ENCODE measurements around the gene SLC6A19.

Gene SLC6A19

GRCh38 chr5:1180841-1181271, 20.5 kb upstream of the SLC6A19 start:
- no peaks in the 10 kb centered on the region for H3K36me3 ChIP-seq
- no peak overlapping the region for H3K27ac ChIP-seq
- TF ChIP-seq CTCF (IDR thresholded peaks at IDR 0.05; ENCODE audit: low read depth, low read length) = no peak
- no peak for DNase-seq
- H3K4me3 ChIP-seq (ENCODE audit: low read depth, low read length) = no peak overlapping the region
- H3K9me3 ChIP-seq (ENCODE audit: severe bottlenecking) = no peaks in the 10 kb centered on the region
- no peaks in the 10 kb centered on the region for H3K27me3 ChIP-seq (ENCODE audit: insufficient read depth, low read depth, severe bottlenecking)

GRCh38 chr5:1181451-1182359, 19.7 kb upstream of the SLC6A19 start:
- no peak for TF ChIP-seq CTCF (IDR thresholded peaks at IDR 0.05; ENCODE audit: low read depth, low read length)
- H3K4me3 ChIP-seq (ENCODE audit: low read depth, low read length) = no peak overlapping the region
- no peaks in the 10 kb centered on the region for H3K36me3 ChIP-seq
- H3K27me3 ChIP-seq (ENCODE audit: insufficient read depth, low read depth, severe bottlenecking) = no peaks in the 10 kb centered on the region
- H3K9me3 ChIP-seq (ENCODE audit: severe bottlenecking) = no peaks in the 10 kb centered on the region
- no peak for DNase-seq
- H3K27ac ChIP-seq = no peak overlapping the region; the same call in 1 of the 2 replicates

- H3K9me3 ChIP-seq (ENCODE audit: severe bottlenecking) = no peaks in the 10 kb centered on the region
- no peaks in the 10 kb centered on the region for H3K27me3 ChIP-seq (ENCODE audit: insufficient read depth, low read depth, severe bottlenecking)
- no peak for TF ChIP-seq CTCF (IDR thresholded peaks at IDR 0.05; ENCODE audit: low read depth, low read length)
- DNase-seq = no peak
- H3K36me3 ChIP-seq = no peaks in the 10 kb centered on the region
- no peak overlapping the region for H3K27ac ChIP-seq
- H3K4me3 ChIP-seq (ENCODE audit: low read depth, low read length) = no peak overlapping the region
Observed at GRCh38 chr5:1182360-1182632, 19.1 kb upstream of the SLC6A19 start.

- H3K27ac ChIP-seq = no peak overlapping the region
- no peaks in the 10 kb centered on the region for H3K36me3 ChIP-seq
- no peak for TF ChIP-seq CTCF (IDR thresholded peaks at IDR 0.05; ENCODE audit: low read depth, low read length)
- H3K4me3 ChIP-seq (ENCODE audit: low read depth, low read length) = no peak overlapping the region
- H3K27me3 ChIP-seq (ENCODE audit: insufficient read depth, low read depth, severe bottlenecking) = no peaks in the 10 kb centered on the region
- DNase-seq = no peak
- H3K9me3 ChIP-seq (ENCODE audit: severe bottlenecking) = no peaks in the 10 kb centered on the region
Observed at GRCh38 chr5:1182633-1183423, 18.6 kb upstream of the SLC6A19 start.

GRCh38 chr5:1183424-1184162, 17.8 kb upstream of the SLC6A19 start:
- no peak for TF ChIP-seq CTCF (IDR thresholded peaks at IDR 0.05; ENCODE audit: low read depth, low read length)

More at GRCh38 chr5:1183424-1184162, 17.8 kb upstream of the SLC6A19 start:
- DNase-seq = no peak
- no peaks in the 10 kb centered on the region for H3K36me3 ChIP-seq
- no peak overlapping the region for H3K27ac ChIP-seq
- H3K27me3 ChIP-seq (ENCODE audit: insufficient read depth, low read depth, severe bottlenecking) = no peaks in the 10 kb centered on the region
- H3K4me3 ChIP-seq (ENCODE audit: low read depth, low read length) = no peak overlapping the region
- no peaks in the 10 kb centered on the region for H3K9me3 ChIP-seq (ENCODE audit: severe bottlenecking)

All from WERI-Rb-1 (cell line).